NCI-H446 treated with DMSO at 0.1 percent for 48 hours (cell line): ENCODE measurements around the gene CLRN2.
"Not testable (repeated sequence)": the region's sequence is repeated elsewhere in the genome, so short reads cannot be mapped to it uniquely, and the experiment has no call there.

Source experiments
- DNase-seq: peaks from one replicate; lab custom pipeline; 2025; lab: John Stamatoyannopoulos, UW

The CLRN2 gene

GRCh38 chr4:17545374-17546140, 30.6 kb downstream of the CLRN2 start:
- DNase-seq: no peak

GRCh38 chr4:17546222-17546621, 31.3 kb downstream of the CLRN2 start:
- DNase-seq: no peak

GRCh38 chr4:17546678-17547077, 31.7 kb downstream of the CLRN2 start:
- DNase-seq: no peak

DNA sequence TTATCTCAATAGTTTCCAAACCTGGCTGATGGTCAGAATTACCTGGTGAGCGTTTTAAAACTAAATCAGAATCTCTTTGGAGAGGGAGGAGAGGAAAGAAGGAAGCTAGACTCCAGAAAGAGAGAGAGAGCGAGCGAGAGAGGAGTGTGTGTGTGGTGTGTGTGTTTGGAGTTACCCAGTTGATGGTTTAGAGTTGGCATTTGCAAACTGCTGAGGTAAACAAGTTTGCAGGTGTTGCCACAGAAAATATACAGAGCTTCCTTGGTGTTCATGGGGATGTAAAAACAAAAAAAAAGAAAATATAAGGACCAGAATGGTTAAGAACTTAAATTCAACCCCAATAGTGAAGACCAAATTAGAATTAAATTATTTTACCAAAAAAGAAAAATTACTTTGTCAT, 35.6 kb downstream of the CLRN2 start:
- DNase-seq: no peak

DNA sequence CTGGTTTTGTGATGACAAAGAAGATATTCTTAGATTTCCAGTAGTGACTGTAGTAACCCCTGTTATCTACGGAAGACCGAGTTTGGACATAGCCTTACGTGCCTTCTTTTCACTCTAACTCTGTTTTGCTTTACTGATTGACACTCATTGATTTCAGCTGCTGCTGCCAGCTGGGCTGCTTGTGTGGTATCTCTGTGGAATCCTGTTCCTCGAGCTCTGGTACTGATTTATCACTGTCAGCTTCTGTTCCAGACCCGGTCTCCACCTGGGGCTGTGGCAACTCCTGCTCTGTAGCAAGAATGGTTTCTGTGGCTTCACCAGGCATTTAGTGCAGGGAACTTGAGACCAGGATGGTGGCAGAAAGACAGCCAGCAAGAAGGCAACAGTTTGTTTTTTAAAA, 37.5 kb downstream of the CLRN2 start:
- DNase-seq: no peak

- no peak for DNase-seq
Measured at GRCh38 chr4:17554568-17554967, 39.6 kb downstream of the CLRN2 start.

- no peak for DNase-seq
Measured at GRCh38 chr4:17556498-17556897, 41.5 kb downstream of the CLRN2 start.

- DNase-seq: no peak
Measured at GRCh38 chr4:17557880-17558279, 42.9 kb downstream of the CLRN2 start.

DNA sequence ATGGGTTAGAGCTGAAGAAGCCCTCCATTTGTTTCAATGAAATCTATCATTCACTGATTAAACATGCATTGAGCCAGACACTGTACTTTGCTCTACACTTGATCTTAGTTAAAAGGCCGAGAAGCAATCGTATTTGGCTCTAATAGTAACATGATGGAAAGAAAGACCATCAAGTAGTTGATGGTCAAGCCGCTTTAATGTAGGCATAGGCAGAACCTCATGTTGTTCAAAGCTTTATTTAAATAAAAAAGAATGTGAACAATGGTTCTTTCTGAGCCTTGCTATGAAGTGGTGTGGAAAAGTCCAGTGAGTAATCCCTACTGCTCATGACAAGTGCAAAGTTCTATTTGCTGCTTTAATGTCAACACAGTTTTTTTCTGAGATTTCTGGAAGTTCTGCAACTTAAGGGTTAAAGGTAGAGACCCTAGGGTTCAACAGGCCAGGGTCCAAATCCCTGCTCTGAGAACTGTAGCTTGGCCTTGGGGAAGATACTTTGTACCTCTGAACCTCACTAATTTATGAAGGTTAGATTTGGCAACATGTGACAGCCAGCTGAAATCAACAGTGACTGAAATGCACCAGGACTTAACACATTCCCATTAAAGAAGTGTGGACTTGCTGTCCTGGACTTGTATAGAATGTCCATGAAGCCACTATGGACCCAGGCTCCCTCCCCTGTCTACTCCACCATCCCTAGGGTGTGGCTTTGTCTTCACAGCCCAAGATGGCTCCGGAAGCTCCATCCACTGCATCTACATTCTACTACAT, 44.2 kb downstream of the CLRN2 start:
- DNase-seq: no peak

- no peak for DNase-seq
Measured at GRCh38 chr4:17559709-17560048, 44.7 kb downstream of the CLRN2 start.

GRCh38 chr4:17560065-17560673, 45.2 kb downstream of the CLRN2 start:
- no peak for DNase-seq

GRCh38 chr4:17561195-17561909, 46.4 kb downstream of the CLRN2 start:
- DNase-seq: peak; percentile 31

DNA sequence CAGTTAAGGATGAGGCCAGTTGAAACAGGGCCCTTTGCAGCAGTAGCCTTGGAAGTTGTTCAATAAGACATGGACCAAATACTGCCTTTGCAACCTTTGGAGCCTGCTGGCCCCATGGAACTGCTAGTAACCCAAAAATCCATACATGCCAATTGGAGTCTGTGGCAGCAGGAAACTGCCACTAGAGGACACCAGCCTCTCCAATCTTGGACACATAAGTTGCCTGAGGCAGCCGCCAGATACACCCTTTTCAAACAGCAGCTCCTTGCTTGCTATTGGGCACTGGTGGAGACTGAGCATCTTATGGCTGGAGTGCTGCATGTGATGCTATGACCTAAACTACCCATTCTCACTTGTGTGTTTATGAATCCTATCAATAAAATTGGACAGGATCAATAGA, 47.2 kb downstream of the CLRN2 start:
- peak; percentile 31 for DNase-seq

DNA sequence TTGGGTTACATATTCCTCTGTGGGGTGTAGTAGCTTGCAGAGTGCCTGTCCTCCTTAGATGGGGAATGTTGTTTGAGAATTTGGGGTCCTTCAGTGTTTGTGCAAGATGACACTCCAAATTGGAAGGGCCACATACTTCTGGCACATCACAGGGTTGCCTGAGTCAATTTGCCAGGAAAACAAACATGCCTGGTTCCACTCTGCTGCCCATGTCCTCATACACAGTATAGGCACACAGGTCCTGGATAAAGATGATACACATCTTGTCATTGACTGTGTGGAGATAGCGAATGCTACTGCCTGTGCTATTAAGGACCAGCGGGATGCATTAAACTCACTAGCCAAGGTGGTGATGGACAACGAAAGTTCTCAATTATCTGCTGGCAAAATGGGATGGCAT, 50.9 kb downstream of the CLRN2 start:
- DNase-seq: no peak

GRCh38 chr4:17567271-17567670, 52.3 kb downstream of the CLRN2 start:
- no peak for DNase-seq

DNA sequence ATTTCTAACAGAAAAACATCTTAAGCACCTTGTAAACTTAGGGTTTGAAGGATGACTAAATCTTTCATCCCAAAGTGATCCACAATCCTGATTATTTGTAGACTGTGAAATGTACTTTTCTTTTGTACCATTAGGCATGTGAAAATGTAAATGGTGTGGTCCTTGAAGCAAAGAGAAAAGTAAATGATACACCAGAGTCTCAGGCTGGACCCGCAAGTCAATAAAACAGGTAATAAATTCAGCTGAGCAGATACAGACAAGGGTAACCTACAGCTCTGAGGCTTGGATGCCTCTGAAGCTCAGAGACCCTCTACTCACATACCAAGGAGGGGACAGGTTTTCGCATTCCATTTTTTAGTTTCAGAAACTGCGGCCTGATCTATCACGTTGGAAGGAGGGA, 59.2 kb downstream of the CLRN2 start:
- DNase-seq: no peak

- DNase-seq: not testable (repeated sequence)
Measured at GRCh38 chr4:17575177-17575576, 60.2 kb downstream of the CLRN2 start.
